GM18526 (cell line): ENCODE measurements around the gene ZNF423.

Experiments
- POLR2A ChIP-seq: IDR thresholded peaks from 3 replicates; pipeline ENCODE4 v1.6.1; 2011; ENCODE audit not compliant: insufficient read length; ENCODE audit errors: extremely low read depth

ZNF423 gene

DNA sequence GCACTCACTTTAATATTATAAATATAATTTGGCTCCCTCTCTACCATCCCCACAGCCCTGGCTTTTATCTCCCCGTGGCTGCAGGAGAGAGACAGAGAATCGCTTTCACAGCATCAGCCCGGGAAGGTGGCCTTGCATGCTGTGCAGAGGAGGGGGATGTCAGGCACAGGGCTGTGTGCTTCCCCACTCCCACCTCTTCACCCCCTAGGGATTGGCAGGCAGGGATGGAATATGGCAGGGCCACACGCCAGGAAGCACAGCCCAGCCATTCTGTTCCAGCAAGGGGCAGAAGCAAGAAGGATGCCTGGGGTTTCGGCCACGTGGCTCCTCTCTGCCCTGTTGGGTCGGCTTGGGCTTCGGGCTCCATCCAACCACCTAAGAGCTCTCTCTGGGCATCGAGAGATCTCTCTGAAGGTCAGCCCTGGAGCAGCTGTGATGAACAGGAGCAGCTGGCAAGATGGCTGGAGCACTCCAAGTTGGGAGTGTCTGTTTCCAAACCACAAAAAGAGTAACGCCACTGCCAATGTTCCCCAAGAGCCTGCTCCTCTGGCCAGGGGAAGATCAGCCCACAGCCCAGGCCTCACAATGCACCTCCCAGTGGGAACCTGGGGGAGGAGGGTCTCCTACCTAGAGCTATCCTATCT is 259.1 kb downstream of the ZNF423 start:
- no peak for TF ChIP-seq POLR2A

DNA sequence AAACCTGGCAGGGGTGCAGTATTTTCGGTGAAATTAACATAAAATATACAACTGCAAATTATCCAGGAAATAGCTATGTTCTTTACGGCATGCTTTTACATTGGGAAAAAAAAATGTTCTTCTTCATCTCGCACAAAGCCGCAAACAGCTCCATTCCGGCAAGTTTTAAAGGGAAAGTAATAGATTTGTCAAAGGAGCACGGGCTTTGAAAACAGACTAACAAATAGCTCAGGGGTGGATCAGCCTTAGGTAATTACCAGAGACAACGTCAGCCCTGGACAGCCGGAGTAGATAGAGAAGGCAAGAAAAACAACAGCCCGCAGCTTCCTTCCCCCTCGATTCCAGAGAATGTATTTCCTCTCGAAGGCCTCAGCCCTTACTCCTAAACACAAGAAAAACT is 259.8 kb downstream of the ZNF423 start:
- TF ChIP-seq POLR2A: no peak

DNA sequence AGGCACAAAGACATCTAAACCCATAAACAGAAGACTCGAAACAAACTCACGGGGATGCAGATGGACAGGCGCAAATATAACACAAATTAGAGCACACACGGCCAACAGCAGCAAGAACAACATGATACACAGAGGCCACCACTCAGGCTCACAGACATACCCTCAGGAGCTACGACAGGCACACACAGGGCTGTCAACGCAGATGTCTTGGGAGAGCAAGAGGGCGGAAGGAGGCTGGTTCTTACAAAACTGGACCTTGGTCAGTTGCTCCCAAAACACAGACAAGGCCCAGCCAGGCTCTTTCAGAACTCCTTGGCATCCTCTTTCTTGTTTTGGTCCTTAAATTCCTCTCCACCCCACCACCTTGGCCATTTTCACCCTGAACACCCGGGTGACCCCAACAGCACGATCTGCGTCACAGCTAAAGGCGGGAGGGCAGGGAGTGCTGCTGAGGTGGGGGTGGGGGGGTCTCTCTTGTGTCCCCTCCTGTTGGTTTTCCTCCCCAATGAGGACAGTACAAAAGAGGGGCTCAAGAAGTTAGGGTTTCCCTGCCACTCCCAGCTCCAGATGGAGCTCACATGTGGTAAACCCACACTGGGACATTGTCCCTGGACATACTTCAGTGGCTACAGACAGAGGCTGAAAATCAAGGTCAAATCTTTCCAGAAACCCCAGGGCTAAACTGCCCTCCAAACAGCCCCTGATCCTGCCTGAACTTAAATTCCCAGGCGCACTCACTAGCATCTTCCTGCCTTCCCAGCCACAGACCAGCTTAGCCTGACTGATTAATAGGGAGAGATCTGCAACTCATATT is 261.0 kb downstream of the ZNF423 start:
- TF ChIP-seq POLR2A: no peak

DNA sequence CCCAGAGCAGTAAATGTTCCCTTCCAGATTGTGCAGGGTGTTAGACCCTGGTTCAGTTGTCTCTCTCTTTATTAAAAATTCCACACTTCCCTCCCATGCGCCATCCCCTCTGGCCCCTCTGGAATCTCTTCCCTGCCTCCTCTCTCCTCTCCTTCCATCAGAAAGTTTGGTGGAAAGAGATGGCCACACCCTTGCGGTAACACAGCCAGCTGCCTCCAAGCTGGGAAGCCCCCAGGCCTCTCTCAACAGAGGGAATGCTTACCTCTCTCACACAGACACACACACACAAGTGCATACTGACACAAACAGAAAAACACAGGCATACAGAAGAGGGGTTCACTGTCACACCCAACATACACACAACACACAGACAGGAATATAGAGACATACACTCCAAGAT is 261.8 kb downstream of the ZNF423 start:
- TF ChIP-seq POLR2A: no peak

DNA sequence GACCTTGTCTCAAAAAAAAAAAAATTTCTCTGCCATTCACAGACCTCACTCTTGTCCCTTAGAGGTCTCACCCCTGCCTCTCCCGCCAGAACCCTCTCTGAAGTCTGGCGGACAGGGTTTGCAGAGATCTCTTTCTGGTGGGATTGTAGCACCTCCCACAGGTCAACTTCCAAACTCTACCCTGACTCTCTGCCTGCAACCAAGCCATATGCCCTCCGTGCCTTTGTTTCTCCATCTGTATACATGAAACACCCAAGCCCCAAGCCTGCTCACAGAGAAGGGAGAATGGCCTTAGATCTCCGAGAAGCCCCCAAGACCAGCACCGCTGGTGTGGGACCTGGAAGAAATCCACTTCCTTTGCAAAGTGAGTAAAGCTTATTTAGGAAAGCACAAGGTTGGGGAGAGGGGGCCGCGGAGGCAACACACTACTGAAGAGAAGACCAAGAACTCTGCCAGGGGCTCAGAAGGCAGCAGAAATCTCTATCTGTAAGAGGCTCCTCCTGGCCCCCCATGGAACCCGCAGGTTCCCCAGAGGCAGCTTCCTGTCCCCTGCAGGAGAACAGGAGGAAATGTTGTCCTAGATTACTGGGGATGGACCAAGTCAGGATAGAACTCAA is 262.4 kb downstream of the ZNF423 start:
- TF ChIP-seq POLR2A: no peak

DNA sequence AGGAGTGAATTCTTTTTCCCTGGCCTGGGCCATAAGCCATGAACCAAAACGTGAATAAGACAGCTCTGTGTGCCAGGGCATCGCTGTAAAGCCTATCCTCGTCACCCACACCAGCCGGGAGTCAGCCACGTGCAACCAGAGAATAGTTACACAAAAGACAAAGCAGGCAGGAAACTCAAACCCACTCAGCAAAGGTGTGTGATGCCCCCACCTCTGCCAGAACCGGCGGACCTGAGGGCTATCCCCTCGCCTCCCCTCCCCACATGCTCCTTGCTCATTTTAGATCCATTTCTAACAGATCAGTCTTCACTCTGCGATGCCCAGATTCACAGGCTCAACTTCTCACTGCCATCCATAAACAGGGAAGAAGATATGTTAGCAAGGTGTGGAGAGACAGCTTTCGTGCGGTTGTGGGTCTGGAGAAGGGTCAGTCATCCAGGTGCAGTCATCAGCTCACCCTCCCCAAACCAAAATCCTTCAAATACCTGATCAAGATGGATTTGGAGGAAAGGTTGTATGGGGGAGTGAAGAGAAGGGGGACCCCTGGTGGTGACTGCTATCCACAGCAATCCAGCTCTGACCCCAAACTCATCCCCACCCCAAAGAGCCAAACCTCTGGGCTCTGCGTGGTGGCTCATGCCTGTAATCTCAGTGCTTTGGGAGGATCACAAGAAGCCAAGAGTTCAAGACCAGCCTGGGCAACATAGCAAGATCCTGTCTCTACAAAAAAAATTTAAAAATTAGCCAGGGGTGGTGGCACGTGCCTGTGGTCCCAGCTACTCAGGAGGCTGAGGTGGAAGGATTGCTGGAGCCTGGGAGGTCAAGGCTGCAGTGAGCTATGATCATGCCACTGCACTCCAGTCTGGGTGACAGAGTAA is 263.1 kb downstream of the ZNF423 start:
- TF ChIP-seq POLR2A: no peak

DNA sequence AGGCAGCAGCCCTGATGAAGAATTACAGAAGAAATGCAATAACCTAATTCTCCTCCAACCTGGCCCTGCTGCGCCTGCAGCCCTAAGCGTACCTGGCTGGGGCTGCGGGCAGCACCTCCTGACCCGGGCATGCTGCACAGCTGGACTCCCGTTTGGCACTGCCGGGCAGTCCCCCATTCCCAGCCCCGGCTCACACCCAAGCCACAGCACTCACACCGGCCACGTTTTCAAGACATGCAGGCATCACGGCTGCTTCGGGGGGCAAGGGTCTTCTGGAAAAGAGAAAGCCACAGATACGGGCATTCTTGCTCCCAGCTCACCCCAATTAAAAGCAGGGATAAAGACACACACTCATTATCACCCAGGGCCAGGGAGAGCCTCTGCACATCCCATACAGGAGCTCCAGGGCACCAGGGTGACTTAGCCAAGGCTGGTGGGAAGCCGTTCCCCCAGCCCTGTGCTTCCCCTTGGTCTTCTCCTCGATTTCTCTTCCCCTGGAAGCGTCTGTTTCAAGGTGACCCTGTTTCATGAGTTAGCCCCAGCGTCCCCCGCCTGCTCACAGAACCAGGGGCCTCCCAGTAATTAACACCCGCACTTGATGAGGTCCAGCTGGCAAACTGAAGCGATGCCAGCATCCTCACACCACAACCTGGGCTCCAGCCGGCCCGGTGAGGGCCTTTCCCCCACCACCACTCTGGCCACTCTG is 265.6 kb downstream of the ZNF423 start:
- no peak for TF ChIP-seq POLR2A

DNA sequence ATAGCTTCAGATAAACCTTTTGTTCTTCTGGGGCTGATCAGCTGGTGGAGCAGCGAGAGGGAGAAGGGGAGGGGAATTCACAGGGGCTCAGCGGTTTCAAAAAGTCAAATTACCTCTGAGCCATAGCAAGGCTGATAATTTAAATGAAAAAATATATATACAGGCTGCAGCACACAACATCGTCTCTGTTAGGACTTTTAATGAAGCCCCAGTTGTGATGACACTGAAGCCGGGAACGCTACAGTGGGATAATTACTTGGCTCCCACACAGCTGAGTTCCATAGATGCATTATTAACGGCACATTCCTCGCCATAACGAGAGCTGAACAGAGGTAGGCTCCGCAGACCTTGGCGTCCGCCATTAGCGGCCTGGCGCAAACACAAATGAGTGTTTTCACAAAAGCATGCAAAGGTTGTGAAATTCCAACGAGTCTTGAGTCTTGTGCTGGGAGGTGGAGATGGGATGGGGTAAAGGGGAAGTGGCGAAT is 266.3 kb downstream of the ZNF423 start:
- TF ChIP-seq POLR2A: no peak

DNA sequence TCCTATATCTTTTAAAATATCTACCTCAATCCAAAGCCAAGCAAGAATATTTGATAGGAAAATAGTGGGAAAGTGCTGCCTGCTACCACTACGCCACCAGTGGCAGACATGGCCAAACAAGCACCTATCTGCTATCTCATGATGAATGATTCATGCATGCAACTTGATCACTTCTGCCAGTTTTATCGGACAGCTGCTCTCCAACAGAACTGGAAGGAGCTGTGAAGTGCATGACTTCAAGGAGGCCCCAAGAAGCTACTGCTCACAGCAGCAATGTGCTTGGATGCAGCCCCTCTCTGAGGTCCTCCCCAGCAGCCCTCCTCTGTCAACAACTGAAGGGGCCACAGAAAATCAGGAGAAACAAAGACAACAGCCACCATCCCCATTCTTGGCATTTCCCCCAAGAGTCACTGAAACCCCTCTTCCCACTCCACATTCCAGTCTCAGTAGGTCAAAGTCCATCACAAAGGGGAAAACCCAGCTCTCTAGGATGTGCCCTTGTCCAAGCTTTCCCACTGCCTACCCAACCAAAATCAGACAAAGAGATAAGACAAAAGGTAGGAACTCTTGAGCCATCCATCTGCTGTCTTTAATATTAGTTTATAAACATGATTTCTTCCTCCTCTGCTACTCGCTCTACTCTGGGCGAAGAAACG is 267.1 kb downstream of the ZNF423 start:
- TF ChIP-seq POLR2A: no peak

DNA sequence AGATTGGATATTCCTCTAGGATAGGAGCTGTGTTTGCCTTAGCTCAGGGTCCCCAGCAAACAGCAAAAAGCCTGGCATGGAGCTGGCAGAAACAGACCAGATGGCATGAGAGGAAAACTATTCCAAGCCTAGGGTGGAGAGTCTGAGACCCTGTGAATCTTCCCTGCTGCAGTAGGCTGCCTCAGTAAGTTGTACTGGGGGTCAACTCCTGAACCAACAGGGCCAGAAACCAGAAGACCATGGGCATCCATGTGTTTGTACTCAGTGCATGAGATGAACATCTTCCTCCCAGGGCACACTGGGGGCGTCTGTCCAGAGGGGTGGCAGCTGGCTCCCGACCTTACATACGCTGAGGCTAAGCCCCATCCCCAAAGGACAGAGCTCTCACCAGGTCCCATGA is 267.9 kb downstream of the ZNF423 start:
- no peak for TF ChIP-seq POLR2A

DNA sequence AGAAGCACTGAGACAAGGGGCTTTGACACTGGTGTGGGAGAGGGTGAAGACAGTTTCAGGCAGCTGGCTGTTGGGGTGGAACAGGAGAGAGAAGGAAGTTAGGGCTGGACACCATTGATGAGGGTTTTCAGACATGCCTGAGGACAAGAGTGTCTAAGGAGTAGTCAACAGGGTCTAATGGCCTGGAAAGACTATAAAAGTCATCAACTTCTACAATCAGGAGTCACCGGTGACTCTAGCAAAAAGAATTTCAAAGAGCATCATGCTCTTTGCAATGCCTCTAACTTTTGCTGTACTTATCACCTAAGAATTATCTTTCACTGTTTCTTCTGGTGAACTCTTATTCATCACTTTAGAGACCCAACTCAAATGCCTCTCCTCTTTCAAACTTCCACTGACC is 268.4 kb downstream of the ZNF423 start:
- TF ChIP-seq POLR2A: no peak

DNA sequence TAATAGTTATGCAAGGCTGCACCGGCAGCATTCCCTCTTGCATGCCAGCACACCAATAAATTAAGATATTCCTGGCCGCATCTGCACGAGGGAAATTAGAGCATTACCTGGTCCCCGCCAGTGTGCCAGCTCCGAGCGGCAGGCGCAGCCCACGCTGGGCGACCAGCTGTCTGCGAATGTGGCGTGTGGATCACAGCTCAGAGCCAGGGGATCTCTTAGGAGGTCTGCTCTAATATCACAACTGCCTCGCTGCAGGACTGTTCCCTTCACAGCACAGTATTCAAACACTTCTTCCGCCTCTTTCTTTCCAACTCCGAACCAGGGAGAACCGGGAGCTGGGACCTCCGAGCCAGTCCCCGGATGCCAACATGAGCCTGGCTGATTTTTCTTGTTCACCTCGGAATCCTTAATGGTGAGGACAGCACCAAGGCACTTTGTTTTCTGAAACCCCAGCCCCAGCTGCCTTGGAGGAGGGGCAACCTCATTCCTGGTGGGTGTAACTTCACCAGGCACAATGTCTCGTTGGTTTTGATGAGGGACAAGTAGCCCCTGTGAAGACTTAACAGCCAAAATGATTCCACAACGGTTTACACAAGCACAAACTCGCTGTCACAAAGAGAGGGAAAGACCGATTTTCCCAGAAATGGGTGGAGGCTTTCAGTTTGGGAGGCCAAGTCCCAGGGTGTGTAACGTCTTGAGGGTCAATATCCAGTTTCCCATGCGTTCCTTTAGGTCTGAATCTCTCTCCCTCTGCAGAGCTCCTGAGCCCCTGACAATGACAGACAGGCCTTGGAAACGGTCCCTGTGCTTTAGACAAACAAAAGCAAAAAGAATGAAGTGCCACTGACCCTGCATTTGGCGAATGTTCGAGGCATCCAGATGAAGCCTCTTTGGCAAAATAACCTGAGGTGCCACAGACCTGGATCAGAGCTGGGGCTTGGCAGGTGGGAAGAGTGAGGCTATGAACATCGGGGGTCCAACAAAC is 269.2 kb downstream of the ZNF423 start:
- TF ChIP-seq POLR2A: no peak
